BLaER1 (cell line): ENCODE data around the gene PSMD1.

ENCODE experiments used
- H3K27ac ChIP-seq: shearing (Covaris generic); formaldehyde crosslinking; 2 replicates; pipeline ENCODE4 v1.8.1; 2022
- H3K27me3 ChIP-seq: shearing (Covaris generic); formaldehyde crosslinking; 2 replicates; pipeline ENCODE4 v1.8.1; 2022
- H3K36me3 ChIP-seq: shearing (Covaris generic); formaldehyde crosslinking; 2 replicates; pipeline ENCODE4 v1.8.1; 2022
- H3K4me1 ChIP-seq: shearing (Covaris generic); formaldehyde crosslinking; 2 replicates; pipeline ENCODE4 v1.8.1; 2022
- H3K4me2 ChIP-seq: shearing (Covaris generic); formaldehyde crosslinking; 2 replicates; pipeline ENCODE4 v1.8.1; 2022
- H3K4me3 ChIP-seq: shearing (Covaris generic); formaldehyde crosslinking; 2 replicates; pipeline ENCODE4 v1.8.1; 2022
- H3K9ac ChIP-seq: shearing (Covaris generic); formaldehyde crosslinking; 2 replicates; pipeline ENCODE4 v1.8.1; 2022
- H3K9me3 ChIP-seq: shearing (Covaris generic); formaldehyde crosslinking; 2 replicates; pipeline ENCODE4 v1.8.1; 2022
- H4K20me1 ChIP-seq: shearing (Covaris generic); formaldehyde crosslinking; 2 replicates; pipeline ENCODE4 v1.8.1; 2022
- Cebpa-rat ChIP-seq: shearing (Covaris generic); IDR thresholded peaks from 2 replicates; pipeline ENCODE4 v1.8.1; 2022

The PSMD1 gene

GRCh38 chr2:231181860-231182512 is 125.3 kb downstream of the PSMD1 start:
- Histone ChIP-seq H3K4me3 (no peak overlapping the region), H3K9ac (0 out of 2 replicates have a peak overlapping the region, but pooled peaks have one; percentile 22), H3K9me3 (no peaks in the 10 kb centered on the region), H3K4me2 (peak overlapping the region; percentile 67), H3K27me3 (no peaks in the 10 kb centered on the region), H3K4me1 (peaks cover 49% of the 10 kb centered on the region), H4K20me1 (no peaks in the 10 kb centered on the region), H3K27ac (peak overlapping the region; percentile 69), H3K36me3 (peaks cover 3% of the 10 kb centered on the region; the same call in 1 of the 2 replicates)
- no peak for TF ChIP-seq Cebpa-rat

DNA sequence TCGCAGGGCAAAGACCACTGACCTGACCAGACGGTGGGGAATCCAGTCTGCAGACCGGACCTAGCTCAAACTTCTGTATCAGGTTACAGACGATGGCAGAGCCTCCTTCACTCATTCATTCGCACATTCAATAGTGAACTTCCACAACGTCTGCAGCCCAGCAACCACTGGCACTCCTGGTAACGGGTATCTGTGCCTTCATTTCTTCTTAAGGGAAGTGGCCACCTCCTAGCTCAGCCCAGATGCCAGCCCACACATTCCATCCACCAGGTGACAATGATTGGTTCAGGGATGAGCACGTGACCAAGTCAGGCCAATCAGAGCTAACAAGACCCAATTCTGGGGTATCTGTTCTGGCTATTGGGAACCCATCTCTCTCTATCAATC is 125.8 kb downstream of the PSMD1 start:
- Histone ChIP-seq H3K9ac (0 out of 2 replicates have a peak overlapping the region, but pooled peaks have one; percentile 22), H3K27me3 (no peaks in the 10 kb centered on the region), H3K9me3 (no peaks in the 10 kb centered on the region), H3K27ac (peak overlapping the region; percentile 69; the same call in 1 of the 2 replicates), H3K4me3 (no peak overlapping the region), H3K36me3 (no peaks in the 10 kb centered on the region), H3K4me1 (peaks cover 49% of the 10 kb centered on the region), H3K4me2 (peak overlapping the region; percentile 67; the same call in 1 of the 2 replicates), H4K20me1 (no peaks in the 10 kb centered on the region)
- TF ChIP-seq Cebpa-rat = no peak

DNA sequence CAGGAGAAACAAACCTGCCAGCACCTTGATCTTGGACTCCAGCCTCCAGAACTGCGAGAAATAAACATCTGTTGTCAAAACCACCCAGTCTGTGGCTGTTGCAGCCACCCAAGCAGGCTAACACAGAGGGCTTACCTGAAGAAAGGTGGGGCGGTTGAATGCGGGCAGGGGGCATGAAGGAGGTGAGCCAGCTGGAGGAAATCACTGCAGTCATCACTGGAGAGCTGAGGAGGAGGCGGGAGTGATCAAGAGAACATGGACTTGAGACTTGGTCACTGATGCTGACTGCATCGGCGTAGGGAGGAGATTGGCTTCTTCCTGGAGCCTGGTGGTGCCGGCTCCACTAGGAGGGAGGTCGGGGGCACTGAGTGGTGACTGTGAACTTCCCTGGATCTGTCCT is 127.2 kb downstream of the PSMD1 start:
- no peak for TF ChIP-seq Cebpa-rat
- H3K4me3 ChIP-seq = no peak overlapping the region
- H4K20me1 ChIP-seq = no peaks in the 10 kb centered on the region
- H3K36me3 ChIP-seq = no peaks in the 10 kb centered on the region
- H3K9me3 ChIP-seq = no peaks in the 10 kb centered on the region
- no peak overlapping the region for H3K4me2 ChIP-seq
- H3K4me1 ChIP-seq = peaks cover 46% of the 10 kb centered on the region
- no peak overlapping the region for H3K27ac ChIP-seq
- H3K27me3 ChIP-seq = peaks cover 13% of the 10 kb centered on the region; the same call in 1 of the 2 replicates
- H3K9ac ChIP-seq = no peak overlapping the region

GRCh38 chr2:231184319-231184718 is 127.7 kb downstream of the PSMD1 start:
- Histone ChIP-seq H3K4me3 (no peak overlapping the region), H3K4me1 (peaks cover 41% of the 10 kb centered on the region), H3K36me3 (no peaks in the 10 kb centered on the region), H3K9me3 (no peaks in the 10 kb centered on the region), H3K4me2 (no peak overlapping the region), H3K9ac (no peak overlapping the region), H3K27ac (no peak overlapping the region), H3K27me3 (peaks cover 18% of the 10 kb centered on the region), H4K20me1 (no peaks in the 10 kb centered on the region)
- no peak for TF ChIP-seq Cebpa-rat

DNA sequence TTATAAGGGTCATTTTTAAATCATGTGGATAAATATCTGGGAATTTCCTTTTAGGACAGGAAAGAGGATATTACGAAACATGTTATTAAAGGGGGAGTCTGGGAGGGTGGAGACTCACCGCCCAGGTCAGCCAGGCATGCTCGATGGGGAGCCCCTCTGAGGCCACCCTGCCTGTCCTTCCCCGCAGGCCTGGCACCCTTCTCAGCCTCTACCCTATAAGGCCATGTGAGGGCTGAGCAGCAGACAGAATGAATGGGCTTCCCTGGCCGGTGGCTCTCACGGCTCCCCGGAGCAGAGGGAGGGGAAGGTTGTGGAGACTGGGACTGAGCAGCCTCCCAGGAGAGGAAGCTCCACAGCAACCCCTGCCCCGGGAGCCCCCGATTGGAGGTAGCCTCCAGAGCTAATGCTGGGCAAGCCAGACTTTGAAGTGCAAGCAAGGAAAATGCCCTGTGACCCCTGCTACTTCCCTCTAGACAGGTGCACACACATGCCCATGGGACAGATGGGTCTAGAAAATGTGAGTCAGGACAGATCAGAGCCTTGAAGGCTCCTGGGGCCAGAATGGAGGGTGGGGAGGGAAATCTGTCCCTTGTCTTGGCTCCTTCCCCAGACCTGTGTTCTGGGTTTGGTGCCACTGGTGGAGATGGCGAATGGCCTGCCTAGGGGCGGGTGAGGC is 128.5 kb downstream of the PSMD1 start:
- H3K4me3 ChIP-seq = no peak overlapping the region
- H4K20me1 ChIP-seq = no peaks in the 10 kb centered on the region
- no peaks in the 10 kb centered on the region for H3K9me3 ChIP-seq
- no peak overlapping the region for H3K27ac ChIP-seq
- no peak for TF ChIP-seq Cebpa-rat
- no peaks in the 10 kb centered on the region for H3K36me3 ChIP-seq
- peaks cover 26% of the 10 kb centered on the region for H3K27me3 ChIP-seq
- H3K9ac ChIP-seq = no peak overlapping the region
- peak overlapping the region; percentile 17; the same call in 1 of the 2 replicates for H3K4me2 ChIP-seq
- peaks cover 33% of the 10 kb centered on the region for H3K4me1 ChIP-seq

DNA sequence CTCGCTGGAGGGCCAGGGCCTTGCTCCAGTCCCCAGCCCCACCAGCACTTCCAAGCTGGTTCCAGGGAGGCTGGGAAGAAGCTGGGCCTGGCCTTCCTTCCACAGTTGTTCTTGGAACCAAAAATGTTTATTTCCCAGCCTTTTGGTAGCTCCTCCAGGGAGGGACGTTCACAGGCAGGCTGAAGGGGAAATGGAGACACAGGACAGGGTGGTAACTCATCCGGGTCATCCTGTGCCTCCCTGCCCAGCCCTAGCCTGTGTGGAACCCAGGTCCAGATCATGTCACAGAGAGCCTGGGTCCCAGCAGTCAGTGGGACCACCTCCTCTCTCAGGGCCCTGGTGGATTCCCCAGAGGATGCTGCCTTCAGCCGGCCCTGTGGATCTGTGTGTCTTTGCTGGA is 129.2 kb downstream of the PSMD1 start:
- no peak overlapping the region for H3K4me3 ChIP-seq
- peaks cover 33% of the 10 kb centered on the region for H3K27me3 ChIP-seq
- no peak overlapping the region for H3K4me2 ChIP-seq
- TF ChIP-seq Cebpa-rat = no peak
- no peak overlapping the region for H3K9ac ChIP-seq
- H3K4me1 ChIP-seq = peaks cover 26% of the 10 kb centered on the region
- H3K27ac ChIP-seq = no peak overlapping the region
- no peaks in the 10 kb centered on the region for H3K36me3 ChIP-seq
- H4K20me1 ChIP-seq = peaks cover 3% of the 10 kb centered on the region; the same call in 1 of the 2 replicates
- H3K9me3 ChIP-seq = no peaks in the 10 kb centered on the region

GRCh38 chr2:231186325-231186724 is 129.7 kb downstream of the PSMD1 start:
- TF ChIP-seq Cebpa-rat = no peak
- no peaks in the 10 kb centered on the region for H3K9me3 ChIP-seq

GRCh38 chr2:231187736-231188505 is 131.3 kb downstream of the PSMD1 start:
- Histone ChIP-seq H3K9me3 (no peaks in the 10 kb centered on the region), H3K4me1 (peaks cover 8% of the 10 kb centered on the region; the same call in 1 of the 2 replicates), H3K4me2 (no peak overlapping the region), H3K4me3 (no peak overlapping the region), H3K27ac (no peak overlapping the region), H3K27me3 (peaks cover 53% of the 10 kb centered on the region), H3K9ac (no peak overlapping the region), H4K20me1 (peaks cover 4% of the 10 kb centered on the region; the same call in 1 of the 2 replicates), H3K36me3 (no peaks in the 10 kb centered on the region)
- TF ChIP-seq Cebpa-rat = no peak

More at GRCh38 chr2:231186325-231186724, 129.7 kb downstream of the PSMD1 start:
- Histone ChIP-seq H3K27me3 (peaks cover 38% of the 10 kb centered on the region), H4K20me1 (peaks cover 4% of the 10 kb centered on the region; the same call in 1 of the 2 replicates), H3K4me3 (no peak overlapping the region), H3K4me2 (no peak overlapping the region), H3K27ac (no peak overlapping the region), H3K36me3 (no peaks in the 10 kb centered on the region), H3K4me1 (peaks cover 21% of the 10 kb centered on the region), H3K9ac (no peak overlapping the region)

GRCh38 chr2:231188506-231189170 is 132.0 kb downstream of the PSMD1 start:
- H3K4me1 ChIP-seq = peaks cover 8% of the 10 kb centered on the region; the same call in 1 of the 2 replicates

More at GRCh38 chr2:231188506-231189170, 132.0 kb downstream of the PSMD1 start:
- H3K9ac ChIP-seq = no peak overlapping the region
- no peak overlapping the region for H3K27ac ChIP-seq
- TF ChIP-seq Cebpa-rat = no peak
- H3K36me3 ChIP-seq = no peaks in the 10 kb centered on the region
- H3K27me3 ChIP-seq = peaks cover 53% of the 10 kb centered on the region
- H3K9me3 ChIP-seq = no peaks in the 10 kb centered on the region
- no peak overlapping the region for H3K4me3 ChIP-seq
- peaks cover 4% of the 10 kb centered on the region; the same call in 1 of the 2 replicates for H4K20me1 ChIP-seq
- H3K4me2 ChIP-seq = no peak overlapping the region
